ENCODE results near the gene MAML2.

GRCh38 chr11:96221244-96222070 lies 121.5 kb downstream of the MAML2 start:
- TF ChIP-seq CTCF (conservative IDR thresholded peaks at IDR 0.05) (no peak), ZFX (IDR thresholded peaks at IDR 0.05) (no peak)

All from C4-2B (cell line).